Measurements from ENCODE around the gene REV3L.

The REV3L gene

DNA sequence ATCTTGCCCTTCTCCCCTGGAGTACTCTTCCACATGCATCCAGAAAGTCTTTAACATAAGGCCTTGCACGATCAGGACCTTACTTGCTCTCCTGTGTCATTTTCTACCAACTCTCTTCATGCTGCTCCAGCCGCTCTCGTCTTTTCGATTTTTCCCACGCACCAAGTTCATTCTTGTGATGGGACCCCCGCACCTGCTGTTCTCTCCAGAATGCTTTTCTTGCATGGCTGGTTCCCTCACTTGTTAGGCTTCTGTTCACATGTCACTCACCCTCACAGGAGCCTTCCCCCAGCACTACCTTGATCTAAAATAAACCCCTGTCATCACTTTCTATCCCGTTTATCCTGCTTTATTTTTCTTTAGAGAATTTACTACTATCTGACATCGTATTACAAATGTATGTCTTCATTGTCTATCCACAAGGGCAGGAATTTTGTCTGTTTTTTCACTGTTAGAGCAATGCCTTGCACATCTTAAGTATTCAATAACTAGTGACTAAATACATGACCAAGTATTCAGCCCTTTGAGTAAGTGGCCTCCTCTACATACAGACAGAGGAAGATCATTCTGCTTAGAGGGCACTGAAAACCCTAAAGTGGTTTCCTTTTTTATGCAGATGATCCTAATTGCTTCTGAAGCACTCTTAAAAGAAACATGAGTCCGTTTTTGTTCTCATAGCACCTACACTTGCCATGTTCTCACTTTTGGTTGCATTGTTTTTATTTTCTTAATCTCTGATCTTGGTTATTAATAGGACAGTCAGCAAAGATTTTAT is 228.8 kb downstream of the REV3L start:
- DNase-seq = no peak

GRCh38 chr6:111252726-111253125 is 230.3 kb downstream of the REV3L start:
- no peak for DNase-seq

DNA sequence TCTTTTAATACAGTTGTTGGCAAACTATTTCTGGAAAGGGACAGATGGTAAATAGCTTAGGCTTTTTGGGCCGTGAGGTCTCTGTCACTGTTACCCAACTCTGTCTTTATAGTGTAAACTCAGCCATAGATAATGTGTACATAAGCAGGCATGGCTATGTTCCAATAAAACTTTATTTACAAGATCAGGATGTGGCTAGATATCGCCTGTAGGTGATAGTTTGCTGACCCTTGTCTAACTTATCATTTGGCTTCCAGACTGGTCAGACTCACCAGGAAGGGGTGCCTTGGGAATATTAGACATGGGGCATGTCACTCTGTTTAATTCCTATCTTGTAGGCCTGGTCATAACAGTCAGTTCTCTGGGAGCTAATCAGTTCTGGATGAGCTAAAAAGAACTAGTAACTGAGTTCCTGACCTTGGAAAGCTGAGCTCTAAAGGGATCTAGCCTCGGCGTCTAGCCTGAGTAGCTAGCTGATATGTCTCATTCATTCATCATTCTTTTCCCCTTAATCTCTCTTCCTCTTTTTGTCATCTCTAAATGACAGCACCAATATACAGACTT is 232.1 kb downstream of the REV3L start:
- no peak for DNase-seq
